H1 (cell line): ENCODE results near the gene NDUFAF8.

ENCODE experiments used
- CBX5 ChIP-seq: fragments of 300-800, 300-1000 bp; sonication (generic); IDR thresholded peaks from 2 replicates; pipeline ENCODE4 v1.7.1; 2016; ENCODE audit warnings: antibody characterized with exemption, low read length, low read depth
- CTCF ChIP-seq, 3 experiments: IDR thresholded peaks; 1 replicate in 2 of 3; 2 replicates in 1 of 3; pipeline versions ENCODE4 v1.5.1 to v1.6.1; 2011; ENCODE audit warnings: low read length in 3 of 3, mild to moderate bottlenecking in 3 of 3, inconsistent platforms in 2 of 3, low read depth in 1 of 3, moderate library complexity in 1 of 3; ENCODE audit not compliant: insufficient read depth in 1 of 3; ENCODE audit errors: control extremely low read depth in 1 of 3
- EZH2 ChIP-seq: fragments of 200-600 bp; sonication (generic); IDR thresholded peaks from 2 replicates; pipeline ENCODE4 v1.7.1; 2012; ENCODE audit warnings: low read depth, mild to moderate bottlenecking, moderate library complexity, low read length, inconsistent platforms; ENCODE audit not compliant: severe bottlenecking
- HDAC6 ChIP-seq: IDR thresholded peaks from one replicate; pipeline ENCODE4 v1.7.1; 2012; ENCODE audit warnings: low read depth, mild to moderate bottlenecking, inconsistent platforms, low read length, moderate library complexity
- MAX ChIP-seq: IDR thresholded peaks from 2 replicates; pipeline ENCODE4 v1.6.1; 2012; ENCODE audit warnings: inconsistent platforms
- POLR2A ChIP-seq, 2 experiments: IDR thresholded peaks; 1 replicate in 1 of 2; 2 replicates in 1 of 2; pipeline ENCODE4 v1.6.1; 2011; ENCODE audit warnings: low read depth in 2 of 2, low read length in 2 of 2, mild to moderate bottlenecking in 2 of 2; ENCODE audit errors: control extremely low read depth in 1 of 2
- POLR2AphosphoS5 ChIP-seq: IDR thresholded peaks from 2 replicates; pipeline ENCODE4 v1.6.1; 2011; ENCODE audit warnings: low read depth, low read length
- RAD21 ChIP-seq, 2 experiments: IDR thresholded peaks in 1 of 2; conservative IDR thresholded peaks in 1 of 2; 2 replicates each; pipeline ENCODE4 v1.6.1; 2011; ENCODE audit warnings: low read depth in 2 of 2, low read length in 2 of 2, improper control_type of control experiment in 1 of 2, inconsistent platforms in 1 of 2, mild to moderate bottlenecking in 1 of 2, moderate library complexity in 1 of 2
- RNF2 ChIP-seq: fragments of 200-900, 300-1000 bp; sonication (generic); IDR thresholded peaks from 2 replicates; pipeline ENCODE4 v1.7.1; 2016; ENCODE audit warnings: borderline replicate concordance, low read depth, mild to moderate bottlenecking, antibody characterized with exemption, low read length; ENCODE audit not compliant: poor library complexity, severe bottlenecking; ENCODE audit errors: missing control alignments
- YY1 ChIP-seq: IDR thresholded peaks from 2 replicates; pipeline ENCODE4 v1.6.1; 2011; ENCODE audit warnings: low read depth, mild to moderate bottlenecking, low read length

GRCh38 chr17:81206657-81207056, 32.5 kb upstream of the NDUFAF8 start:
- TF ChIP-seq EZH2 (no peak), RNF2 (no peak), MAX (no peak), POLR2AphosphoS5 (no peak), RAD21 (IDR thresholded peaks at IDR 0.05 in 1 of 2, conservative IDR thresholded peaks at IDR 0.05 in 1 of 2; ENCODE audit: low read depth in 2 of 2, low read length in 2 of 2) (no peak), POLR2A (IDR thresholded peaks at IDR 0.05; ENCODE audit: control extremely low read depth in 1 of 2, low read depth in 2 of 2, low read length in 2 of 2) (no peak), CTCF (IDR thresholded peaks at IDR 0.05; ENCODE audit: control extremely low read depth in 1 of 3, insufficient read depth in 1 of 3, low read depth in 1 of 3, low read length in 3 of 3) (no peak), YY1 (no peak), CBX5 (no peak), HDAC6 (no peak)
